HG02642 (cell line): ENCODE measurements around the gene SRI.
A peak's percentile ranks its signal among the peaks of the same experiment; 100 is the strongest.
"Not testable (repeated sequence)": the region's sequence is repeated elsewhere in the genome, so short reads cannot be mapped to it uniquely, and the experiment has no call there.

Experiments
- ATAC-seq: cut with Tn5 transposase; IDR thresholded peaks from one replicate; pipeline ENCODE4 v1.9.1; 2021; ENCODE audit warnings: mild to moderate bottlenecking; ENCODE audit not compliant: unreplicated experiment, poor library complexity

Gene SRI

GRCh38 chr7:88191911-88192310 lies 27.9 kb downstream of the SRI start:
- ATAC-seq = no peak

- ATAC-seq = no peak
These were observed 34.2 kb downstream of the SRI start for GRCh38 chr7:88185650-88186049.

DNA sequence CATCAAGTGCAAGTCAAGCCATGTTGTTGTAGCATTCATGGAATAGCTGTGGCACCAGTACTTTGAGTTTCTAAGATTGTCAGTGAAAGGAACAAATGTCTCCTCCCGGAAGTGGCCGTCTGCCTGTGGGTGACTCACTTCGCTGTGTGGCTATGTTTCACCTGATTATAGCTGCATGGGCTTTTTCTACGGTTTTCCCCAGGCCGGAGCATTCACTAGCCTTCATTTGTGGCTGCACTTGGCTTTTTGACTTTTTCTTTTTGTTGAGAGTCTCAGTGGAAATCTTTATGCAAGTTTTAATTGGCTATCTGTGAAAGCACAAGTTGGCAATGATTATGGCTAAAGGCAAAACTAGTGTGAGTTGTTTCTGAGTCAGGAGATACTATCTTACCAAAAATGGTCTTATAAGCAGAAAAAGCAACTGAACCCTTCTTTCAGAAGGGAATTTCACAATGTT lies 35.0 kb downstream of the SRI start:
- peak; percentile 65 for ATAC-seq

- no peak for ATAC-seq
These were observed 36.8 kb downstream of the SRI start for GRCh38 chr7:88183051-88183450.

GRCh38 chr7:88176190-88176589 lies 43.6 kb downstream of the SRI start:
- no peak for ATAC-seq

DNA sequence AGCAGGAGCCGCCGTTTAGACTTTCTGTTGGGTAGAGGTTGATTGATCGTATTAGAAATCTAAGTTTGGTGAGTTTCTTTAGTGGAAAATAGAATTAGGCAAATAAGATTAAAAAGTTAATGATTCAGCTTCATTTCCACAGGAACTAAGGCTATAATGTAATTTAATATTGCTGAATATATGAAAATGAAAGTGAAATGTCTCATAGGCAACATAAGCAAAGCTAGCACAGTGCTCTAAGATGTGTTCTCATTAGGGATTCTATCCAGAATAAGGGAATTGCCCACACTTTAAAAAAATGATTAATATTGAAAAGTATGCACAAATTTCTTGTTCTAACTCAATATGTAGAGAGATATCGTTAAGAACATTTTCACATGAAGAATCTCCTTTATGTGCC lies 47.0 kb downstream of the SRI start:
- ATAC-seq = no peak

- ATAC-seq = no peak
These were observed 50.0 kb downstream of the SRI start for GRCh38 chr7:88169717-88170320.

- ATAC-seq = no peak
These were observed 52.1 kb downstream of the SRI start for GRCh38 chr7:88167721-88168120.

GRCh38 chr7:88167223-88167622 lies 52.6 kb downstream of the SRI start:
- no peak for ATAC-seq

GRCh38 chr7:88165697-88166096 lies 54.1 kb downstream of the SRI start:
- ATAC-seq = no peak

DNA sequence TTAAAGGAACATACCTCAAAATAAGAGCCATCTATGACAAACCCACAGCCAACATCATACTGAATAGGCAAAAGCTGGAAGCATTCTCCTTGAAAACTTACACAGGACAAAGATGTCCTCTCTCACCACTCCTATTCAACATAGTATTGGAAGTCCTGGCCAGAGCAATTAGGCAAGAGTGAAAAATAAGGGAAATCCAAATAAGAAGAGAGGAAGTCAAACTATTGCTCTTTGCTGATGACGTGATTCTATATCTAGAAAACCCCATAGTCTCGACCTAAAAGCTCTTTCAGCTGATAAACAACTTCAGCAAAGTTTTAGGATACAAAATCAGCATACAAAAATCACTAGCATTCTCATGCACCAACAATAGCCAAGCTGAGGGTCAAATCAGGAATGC lies 60.1 kb downstream of the SRI start:
- not testable (repeated sequence) for ATAC-seq

GRCh38 chr7:88156356-88156755 lies 63.5 kb downstream of the SRI start:
- no peak for ATAC-seq

DNA sequence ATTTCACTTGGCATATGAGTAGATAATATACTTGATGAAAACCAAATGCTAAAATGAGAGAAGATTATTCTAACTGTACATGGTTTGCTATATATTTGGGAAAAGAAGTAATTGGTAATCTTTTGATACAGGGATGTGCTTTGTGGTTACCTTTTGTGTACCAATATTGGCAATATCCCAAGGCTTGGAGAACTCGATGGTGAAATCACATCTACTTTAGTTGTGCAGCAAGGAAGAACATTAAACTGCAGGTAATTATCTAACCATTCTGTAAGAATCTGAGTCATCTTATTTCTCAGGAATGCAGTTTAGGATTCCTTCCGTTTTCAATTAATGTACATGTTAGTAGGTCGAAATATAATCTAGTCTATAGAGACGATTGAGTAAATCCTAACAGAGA lies 64.1 kb downstream of the SRI start:
- ATAC-seq = no peak
